Kidney epithelial cell (primary cell): ENCODE results near the gene JSRP1. TPM values are rescaled to one million over a fixed set of nuclear protein-coding genes. Genes with fewer than 3 reads are reported as not detected.

Experiments
- DNase-seq: peaks from one replicate; pipeline ENCODE4 v3.0.0-alpha.2; 2010; ENCODE audit warnings: low read depth
- H3K27me3 ChIP-seq: 2 replicates; pipeline ENCODE4 v1.6.0; 2011; ENCODE audit warnings: low read length; ENCODE audit not compliant: control insufficient read depth, insufficient read depth
- H3K36me3 ChIP-seq: 2 replicates; pipeline ENCODE4 v1.5.1; 2011; ENCODE audit warnings: low read length; ENCODE audit not compliant: control insufficient read depth, insufficient read depth
- H3K4me3 ChIP-seq: 2 replicates; pipeline ENCODE4 v1.5.1; 2011; ENCODE audit warnings: low read depth, mild to moderate bottlenecking, control low read depth, low read length
- total RNA-seq: library from RNA; depleted of rRNA; stranded (reverse); fragments of >200 nt; gene quantifications from 2 replicates; pipeline ENCODE4 v1.2.3, GENCODE V29; 2015
- TF ChIP-seq, protein P1 (sequence below): IDR thresholded peaks from 2 replicates; pipeline ENCODE4 v1.5.1; 2011; ENCODE audit warnings: mild to moderate bottlenecking, moderate library complexity, low read length, control low read depth, inconsistent platforms; ENCODE audit not compliant: insufficient read depth, poor library complexity, severe bottlenecking

Gene JSRP1
- total RNA-seq, 1 donor from 2014 or later = 2.5 TPM

DNA sequence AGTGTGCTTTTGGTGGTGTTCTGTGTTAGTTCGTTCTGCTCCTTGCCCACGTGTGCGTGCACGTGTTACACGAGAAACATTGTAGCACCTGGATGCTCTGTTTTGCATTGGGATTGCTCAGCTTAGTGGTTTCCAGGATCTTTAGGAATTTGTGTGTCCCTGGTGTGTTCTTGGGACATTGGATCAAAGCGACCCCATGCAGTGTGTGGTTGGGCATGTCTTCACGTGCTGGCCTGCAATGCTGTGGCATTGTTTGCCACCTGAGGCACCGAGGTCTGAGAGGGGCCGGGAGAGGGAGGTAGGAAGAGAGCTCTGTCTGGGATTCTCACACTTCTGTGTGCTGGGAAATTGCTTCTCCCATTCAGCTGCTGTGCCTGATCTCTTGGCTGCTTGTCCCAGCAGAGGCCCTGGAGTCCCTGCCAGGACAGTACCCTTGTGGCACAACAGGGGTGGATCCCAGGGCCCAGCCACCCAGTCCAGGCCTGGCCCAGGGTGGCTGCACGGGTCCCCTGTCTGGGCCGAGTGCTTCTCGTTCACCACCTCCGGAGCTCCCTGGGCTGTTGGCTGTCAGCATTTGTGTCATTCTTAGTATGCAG is 31.4 kb downstream of the JSRP1 start:
- DNase-seq = no peak
- TF ChIP-seq, protein P1, sequence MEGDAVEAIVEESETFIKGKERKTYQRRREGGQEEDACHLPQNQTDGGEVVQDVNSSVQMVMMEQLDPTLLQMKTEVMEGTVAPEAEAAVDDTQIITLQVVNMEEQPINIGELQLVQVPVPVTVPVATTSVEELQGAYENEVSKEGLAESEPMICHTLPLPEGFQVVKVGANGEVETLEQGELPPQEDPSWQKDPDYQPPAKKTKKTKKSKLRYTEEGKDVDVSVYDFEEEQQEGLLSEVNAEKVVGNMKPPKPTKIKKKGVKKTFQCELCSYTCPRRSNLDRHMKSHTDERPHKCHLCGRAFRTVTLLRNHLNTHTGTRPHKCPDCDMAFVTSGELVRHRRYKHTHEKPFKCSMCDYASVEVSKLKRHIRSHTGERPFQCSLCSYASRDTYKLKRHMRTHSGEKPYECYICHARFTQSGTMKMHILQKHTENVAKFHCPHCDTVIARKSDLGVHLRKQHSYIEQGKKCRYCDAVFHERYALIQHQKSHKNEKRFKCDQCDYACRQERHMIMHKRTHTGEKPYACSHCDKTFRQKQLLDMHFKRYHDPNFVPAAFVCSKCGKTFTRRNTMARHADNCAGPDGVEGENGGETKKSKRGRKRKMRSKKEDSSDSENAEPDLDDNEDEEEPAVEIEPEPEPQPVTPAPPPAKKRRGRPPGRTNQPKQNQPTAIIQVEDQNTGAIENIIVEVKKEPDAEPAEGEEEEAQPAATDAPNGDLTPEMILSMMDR = no peak
- Histone ChIP-seq H3K27me3 (no peaks in the 10 kb centered on the region), H3K36me3 (no peaks in the 10 kb centered on the region), H3K4me3 (no peak overlapping the region)

DNA sequence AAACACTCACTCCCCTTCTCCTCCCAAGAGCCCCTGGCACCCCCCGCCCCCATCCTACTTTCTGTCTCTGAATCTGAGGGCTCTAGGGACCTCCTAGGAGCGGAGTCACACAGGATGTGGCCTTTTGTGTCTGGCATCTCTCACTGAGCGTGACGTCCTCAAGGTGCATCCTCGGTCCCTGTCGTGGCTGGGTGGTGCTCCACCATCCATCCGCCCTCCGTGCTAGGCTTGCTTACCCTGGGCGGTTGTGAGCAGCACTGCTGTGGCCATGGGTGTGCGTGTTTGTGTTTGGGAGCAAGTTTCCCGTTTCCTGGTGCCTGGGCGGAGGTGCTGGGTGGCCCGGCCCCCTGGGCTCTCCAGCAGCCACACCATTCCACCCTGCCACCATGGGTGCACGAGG is 32.3 kb downstream of the JSRP1 start:
- no peak for DNase-seq
- TF ChIP-seq, protein P1 = no peak
- H3K36me3 ChIP-seq = no peaks in the 10 kb centered on the region
- H3K27me3 ChIP-seq = no peaks in the 10 kb centered on the region
- no peak overlapping the region for H3K4me3 ChIP-seq

DNA sequence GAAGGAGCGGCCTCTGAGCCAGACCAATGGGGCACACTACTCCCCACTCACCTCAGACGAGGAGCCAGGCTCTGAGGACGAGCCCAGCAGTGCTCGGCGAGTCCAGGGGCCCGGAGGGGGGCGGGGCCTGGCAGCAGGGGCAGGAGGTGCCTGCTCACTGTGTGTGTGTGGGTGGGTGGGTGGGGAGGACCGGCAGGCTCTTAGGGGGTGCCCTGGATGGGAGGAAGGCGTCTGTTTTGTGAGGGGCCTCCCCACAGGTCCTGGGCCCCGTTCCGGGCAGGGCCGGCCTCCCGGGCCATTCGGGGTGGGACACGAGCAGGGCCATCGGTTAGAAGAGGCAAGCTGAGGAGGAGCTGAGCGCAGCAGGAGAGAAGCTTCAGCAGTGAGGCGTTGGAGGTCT is 32.8 kb downstream of the JSRP1 start:
- Histone ChIP-seq H3K36me3 (no peaks in the 10 kb centered on the region), H3K4me3 (no peak overlapping the region)
- DNase-seq = no peak

DNA sequence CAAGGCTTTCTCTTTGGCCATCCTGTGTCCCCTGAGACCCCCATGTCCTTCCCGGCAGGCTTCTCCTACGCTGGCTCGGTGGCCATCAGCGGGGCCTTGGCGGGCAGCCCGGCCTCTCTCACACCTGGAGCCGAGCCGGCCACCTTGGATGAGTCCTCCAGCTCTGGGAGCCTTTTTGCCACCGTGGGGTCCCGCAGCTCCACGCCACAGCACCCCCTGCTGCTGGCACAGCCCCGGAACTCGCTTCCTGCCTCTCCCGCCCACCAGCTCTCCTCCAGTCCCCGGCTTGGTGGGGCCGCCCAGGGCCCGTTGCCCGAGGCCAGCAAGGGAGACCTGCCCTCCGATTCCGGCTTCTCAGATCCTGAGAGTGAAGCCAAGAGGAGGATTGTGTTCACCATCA is 34.3 kb downstream of the JSRP1 start:
- TF ChIP-seq, protein P1 = peak; percentile 16
- DNase-seq = no peak
- no peaks in the 10 kb centered on the region for H3K27me3 ChIP-seq
- no peaks in the 10 kb centered on the region for H3K36me3 ChIP-seq
- no peak overlapping the region for H3K4me3 ChIP-seq

More for the DNA sequence above, 32.8 kb downstream of the JSRP1 start:
- no peaks in the 10 kb centered on the region for H3K27me3 ChIP-seq
- TF ChIP-seq, protein P1 = no peak

DNA sequence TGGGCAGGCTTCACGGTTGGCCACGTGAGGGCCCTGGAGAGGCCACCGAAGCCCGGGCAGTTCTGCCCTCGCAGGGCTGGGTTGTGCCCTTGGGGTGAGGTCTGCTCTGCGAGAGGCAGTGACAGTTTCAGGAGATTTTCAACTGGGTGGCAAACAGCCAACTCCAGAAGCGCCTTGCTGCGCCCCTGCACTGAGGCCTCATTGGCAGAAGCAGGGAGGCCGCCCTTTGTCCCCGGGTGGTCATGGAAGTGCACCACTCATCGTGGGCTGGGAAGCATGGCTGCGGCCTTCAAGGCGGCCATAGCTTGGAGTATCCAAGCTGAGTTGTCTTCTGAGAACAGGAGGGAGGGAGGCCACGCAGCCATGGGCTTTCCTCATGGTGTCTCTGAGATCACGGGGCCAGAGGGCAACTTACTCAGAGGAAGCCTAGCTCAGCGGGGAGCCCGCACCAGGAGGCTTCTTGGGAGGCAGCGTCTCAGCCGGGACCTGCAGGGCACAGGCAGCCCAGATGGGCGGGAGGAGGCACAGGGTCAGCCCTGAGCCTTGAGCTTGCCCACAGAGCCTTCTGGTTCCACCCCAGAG is 34.9 kb downstream of the JSRP1 start:
- TF ChIP-seq, protein P1 = no peak
- no peak for DNase-seq
- Histone ChIP-seq H3K4me3 (no peak overlapping the region), H3K36me3 (peaks cover 4% of the 10 kb centered on the region), H3K27me3 (no peaks in the 10 kb centered on the region)

DNA sequence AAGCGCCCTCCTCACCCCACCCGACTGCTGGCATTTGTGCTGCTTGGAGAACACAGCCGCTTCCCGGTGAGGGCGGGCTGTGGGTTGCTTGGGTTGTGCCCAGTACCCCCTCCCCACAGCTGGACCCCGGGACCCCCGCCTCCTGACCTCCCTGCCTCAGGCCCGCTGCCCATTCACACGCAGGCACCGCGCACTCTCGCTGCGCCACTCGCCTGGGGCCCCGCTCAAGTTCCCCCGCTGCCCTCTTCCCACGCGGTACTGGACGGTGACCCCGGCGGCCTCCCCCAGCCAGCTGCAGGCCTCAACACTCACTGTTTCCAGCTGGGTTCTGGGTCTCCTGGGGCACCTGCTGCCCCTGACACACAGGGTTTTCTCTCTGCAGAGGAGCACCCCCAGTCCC is 36.5 kb downstream of the JSRP1 start:
- Histone ChIP-seq H3K36me3 (peaks cover 5% of the 10 kb centered on the region), H3K27me3 (no peaks in the 10 kb centered on the region), H3K4me3 (no peak overlapping the region)
- TF ChIP-seq, protein P1 = no peak
- no peak for DNase-seq
